Osteocyte (in vitro differentiated cells): ENCODE data around the gene UQCC3. TPM values are rescaled to one million over a fixed set of nuclear protein-coding genes. Genes with fewer than 3 reads are reported as not detected.

Experiments used
- DNase-seq: peaks from one replicate; pipeline ENCODE4 v3.0.0; 2021; ENCODE audit warnings: mixed read lengths; ENCODE audit not compliant: unreplicated experiment; ENCODE audit errors: extremely low spot score
- H3K27ac Mint-ChIP-seq: one replicate; pipeline ENCODE4 v1.8.0; 2021; ENCODE audit warnings: mild to moderate bottlenecking, mixed read lengths; ENCODE audit not compliant: unreplicated experiment
- H3K27me3 Mint-ChIP-seq: one replicate; pipeline ENCODE4 v1.8.0; 2021; ENCODE audit warnings: mixed read lengths; ENCODE audit not compliant: unreplicated experiment
- H3K36me3 Mint-ChIP-seq: one replicate; pipeline ENCODE4 v1.8.0; 2021; ENCODE audit warnings: mixed read lengths; ENCODE audit not compliant: unreplicated experiment
- H3K4me1 Mint-ChIP-seq: one replicate; pipeline ENCODE4 v1.8.0; 2021; ENCODE audit warnings: mixed read lengths; ENCODE audit not compliant: unreplicated experiment
- H3K4me3 Mint-ChIP-seq: one replicate; pipeline ENCODE4 v1.8.0; 2021; ENCODE audit warnings: mild to moderate bottlenecking, moderate library complexity, mixed read lengths; ENCODE audit not compliant: unreplicated experiment
- H3K9me3 Mint-ChIP-seq: one replicate; pipeline ENCODE4 v1.8.0; 2021; ENCODE audit warnings: mixed read lengths; ENCODE audit not compliant: unreplicated experiment
- CTCF ChIP-seq: fragments of 200-600 bp; sonication (generic); IDR thresholded peaks from 2 replicates; pipeline ENCODE4 v1.5.0; 2021; ENCODE audit warnings: antibody characterized with exemption, mild to moderate bottlenecking, moderate library complexity
- total RNA-seq: library from RNA; stranded (reverse); gene quantifications from 2 replicates; pipeline ENCODE4 v1.2.1, GENCODE V29; 2021

UQCC3 gene
- total RNA-seq, 1 donor from 2014 or later: 6.3 TPM

- Mint-ChIP-seq H3K4me1 (peaks cover 50% of the 10 kb centered on the region), H3K27me3 (no peaks in the 10 kb centered on the region), H3K36me3 (peaks cover 12% of the 10 kb centered on the region), H3K9me3 (no peaks in the 10 kb centered on the region), H3K27ac (peak overlapping the region; percentile 100), H3K4me3 (peak overlapping the region; percentile 80)
- no peak for DNase-seq
- no peak for TF ChIP-seq CTCF
Observed at GRCh38 chr11:62708793-62709192, 37.3 kb downstream of the UQCC3 start.

GRCh38 chr11:62709247-62710000, 38.0 kb downstream of the UQCC3 start:
- Mint-ChIP-seq H3K27me3 (no peaks in the 10 kb centered on the region), H3K36me3 (peaks cover 16% of the 10 kb centered on the region), H3K27ac (peak overlapping the region; percentile 100), H3K4me3 (peak overlapping the region; percentile 80), H3K9me3 (no peaks in the 10 kb centered on the region), H3K4me1 (peaks cover 52% of the 10 kb centered on the region)
- DNase-seq: peak; percentile 98
- TF ChIP-seq CTCF: no peak

GRCh38 chr11:62710001-62710345, 38.5 kb downstream of the UQCC3 start:
- Mint-ChIP-seq H3K4me3 (peak overlapping the region; percentile 80), H3K9me3 (no peaks in the 10 kb centered on the region), H3K4me1 (peaks cover 51% of the 10 kb centered on the region), H3K27ac (peak overlapping the region; percentile 100), H3K27me3 (no peaks in the 10 kb centered on the region), H3K36me3 (peaks cover 16% of the 10 kb centered on the region)
- no peak for DNase-seq
- TF ChIP-seq CTCF: no peak

GRCh38 chr11:62712276-62712812, 40.9 kb downstream of the UQCC3 start:
- no peak for DNase-seq
- Mint-ChIP-seq H3K27ac (peak overlapping the region; percentile 57), H3K4me3 (no peak overlapping the region), H3K4me1 (peaks cover 33% of the 10 kb centered on the region), H3K27me3 (no peaks in the 10 kb centered on the region), H3K36me3 (peaks cover 34% of the 10 kb centered on the region), H3K9me3 (no peaks in the 10 kb centered on the region)
- TF ChIP-seq CTCF: no peak

GRCh38 chr11:62712861-62713260, 41.4 kb downstream of the UQCC3 start:
- Mint-ChIP-seq H3K9me3 (no peaks in the 10 kb centered on the region), H3K4me1 (peaks cover 29% of the 10 kb centered on the region), H3K36me3 (peaks cover 39% of the 10 kb centered on the region), H3K27ac (peak overlapping the region; percentile 57), H3K4me3 (no peak overlapping the region), H3K27me3 (no peaks in the 10 kb centered on the region)
- DNase-seq: no peak
- TF ChIP-seq CTCF: no peak
